ENCODE data around the gene DESI1. TPM values are rescaled to one million over a fixed set of nuclear protein-coding genes. Genes with fewer than 3 reads are reported as not detected.
A peak's percentile ranks its signal among the peaks of the same experiment; 100 is the strongest.
"Not testable (repeated sequence)": the region's sequence is repeated elsewhere in the genome, so short reads cannot be mapped to it uniquely, and the experiment has no call there.

DESI1 gene
- total RNA-seq, 4 donors from 2014 or later, result 18.2 to 77.7 (median 21.4) TPM

DNA sequence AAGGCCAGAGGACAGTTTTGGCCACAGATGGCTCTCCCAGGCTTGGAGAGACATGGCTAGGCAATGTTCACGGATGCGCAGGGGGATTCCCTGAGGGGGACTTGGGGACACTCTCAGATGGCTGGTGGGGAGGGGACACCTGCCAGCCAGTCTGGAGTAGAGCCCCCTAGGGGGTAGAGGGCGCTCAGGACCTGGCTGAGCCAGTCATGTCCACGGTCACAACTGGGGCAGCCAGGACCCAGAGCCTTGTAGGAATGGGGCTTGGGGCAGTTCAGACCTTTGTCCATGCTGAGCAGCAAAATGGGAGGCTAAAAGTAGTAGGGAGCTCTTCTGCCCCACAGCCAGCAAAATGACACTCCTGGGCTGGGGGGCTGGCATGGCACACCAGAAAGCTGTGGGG is 58.4 kb downstream of the DESI1 start:
- no peak for TF ChIP-seq POLR2AphosphoS5 (IDR thresholded peaks at IDR 0.05)
- no peak for TF ChIP-seq EP300 (IDR thresholded peaks at IDR 0.05)
- TF ChIP-seq, protein P1, sequence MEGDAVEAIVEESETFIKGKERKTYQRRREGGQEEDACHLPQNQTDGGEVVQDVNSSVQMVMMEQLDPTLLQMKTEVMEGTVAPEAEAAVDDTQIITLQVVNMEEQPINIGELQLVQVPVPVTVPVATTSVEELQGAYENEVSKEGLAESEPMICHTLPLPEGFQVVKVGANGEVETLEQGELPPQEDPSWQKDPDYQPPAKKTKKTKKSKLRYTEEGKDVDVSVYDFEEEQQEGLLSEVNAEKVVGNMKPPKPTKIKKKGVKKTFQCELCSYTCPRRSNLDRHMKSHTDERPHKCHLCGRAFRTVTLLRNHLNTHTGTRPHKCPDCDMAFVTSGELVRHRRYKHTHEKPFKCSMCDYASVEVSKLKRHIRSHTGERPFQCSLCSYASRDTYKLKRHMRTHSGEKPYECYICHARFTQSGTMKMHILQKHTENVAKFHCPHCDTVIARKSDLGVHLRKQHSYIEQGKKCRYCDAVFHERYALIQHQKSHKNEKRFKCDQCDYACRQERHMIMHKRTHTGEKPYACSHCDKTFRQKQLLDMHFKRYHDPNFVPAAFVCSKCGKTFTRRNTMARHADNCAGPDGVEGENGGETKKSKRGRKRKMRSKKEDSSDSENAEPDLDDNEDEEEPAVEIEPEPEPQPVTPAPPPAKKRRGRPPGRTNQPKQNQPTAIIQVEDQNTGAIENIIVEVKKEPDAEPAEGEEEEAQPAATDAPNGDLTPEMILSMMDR (IDR thresholded peaks at IDR 0.05), result no peak
- no peak for TF ChIP-seq POLR2A (IDR thresholded peaks at IDR 0.05)
- Histone ChIP-seq H3K4me1 (peaks cover 0 to 88% (median 9%) of the 10 kb centered on the region in 3 donors), H3K36me3 (no peaks in the 10 kb centered on the region), H3K4me3 (no peak overlapping the region), H3K27me3 (no peaks in the 10 kb centered on the region), H3K27ac (peak overlapping the region in 3 of 4 donors; percentile 59 to 74 (median 68)), H3K9me3 (no peaks in the 10 kb centered on the region)
- no CpG with 5 or more reads among the region's 4 CpGs for WGBS, 2 donors (ENCODE audit: low coverage in 1 of 2)
- no peak for ATAC-seq

DNA sequence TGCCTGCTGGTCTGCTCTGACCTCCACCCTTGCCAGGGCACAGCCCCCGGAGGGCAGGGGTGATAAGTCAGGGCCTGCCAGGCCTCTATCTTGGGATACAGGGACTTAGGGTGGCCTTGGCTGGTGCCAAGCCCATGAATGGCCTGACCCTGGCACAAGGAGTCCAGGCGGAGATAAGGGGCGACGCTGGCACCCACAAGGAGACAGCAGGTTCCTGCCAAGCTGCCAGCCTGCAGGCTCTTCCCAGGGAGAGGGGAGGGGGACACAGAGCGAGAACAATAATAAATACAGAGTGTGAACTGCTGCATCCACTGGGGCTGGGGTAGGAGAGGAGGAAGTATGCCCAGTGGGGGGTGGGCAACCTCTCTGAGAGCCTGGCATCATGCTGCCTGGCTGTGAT is 59.1 kb downstream of the DESI1 start:
- Histone ChIP-seq H3K27ac (peak overlapping the region in 3 of 4 donors; percentile 68 to 82 (median 74)), H3K27me3 (no peaks in the 10 kb centered on the region), H3K9me3 (no peaks in the 10 kb centered on the region), H3K36me3 (no peaks in the 10 kb centered on the region), H3K4me1 (peaks cover 0 to 88% (median 16%) of the 10 kb centered on the region in 3 donors), H3K4me3 (peak overlapping the region in 1 of 2 donors; percentile 46)
- ATAC-seq, result no peak
- TF ChIP-seq EP300 (IDR thresholded peaks at IDR 0.05) (no peak), POLR2AphosphoS5 (IDR thresholded peaks at IDR 0.05) (no peak)
- TF ChIP-seq, protein P1 (IDR thresholded peaks at IDR 0.05), result no peak
- WGBS, 2 donors (ENCODE audit: low coverage in 1 of 2), result 60% methylated on average over 1 of the region's 5 CpGs; no CpG with 5 or more reads in 1 of the 2 donors

DNA sequence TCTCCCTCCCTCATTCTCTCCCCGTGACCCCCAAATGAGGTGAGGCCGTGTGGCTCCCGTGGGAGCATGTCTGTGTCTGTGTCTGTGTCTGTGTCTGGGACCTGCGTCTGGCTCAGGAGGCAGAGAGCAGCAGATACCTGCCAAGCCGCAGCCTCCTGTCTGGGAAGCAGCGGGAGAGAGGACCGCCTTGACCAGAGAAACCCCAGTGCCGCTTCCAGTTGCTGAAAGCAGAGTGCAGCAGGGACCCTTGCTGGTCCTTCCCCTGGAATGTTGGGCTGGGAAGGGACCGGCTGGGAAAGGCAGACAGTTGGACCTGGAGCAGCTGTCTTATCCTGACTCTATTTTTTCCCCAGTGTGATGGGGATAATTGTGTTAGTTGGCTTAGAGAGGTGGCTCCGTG is 59.5 kb downstream of the DESI1 start:
- H3K4me3 ChIP-seq, result peak overlapping the region; percentile 16 to 46
- no peaks in the 10 kb centered on the region for H3K27me3 ChIP-seq
- H3K4me1 ChIP-seq, result peaks cover 0 to 88% (median 18%) of the 10 kb centered on the region in 3 donors
- H3K36me3 ChIP-seq, result no peaks in the 10 kb centered on the region
- TF ChIP-seq, protein P1 (IDR thresholded peaks at IDR 0.05), result no peak
- TF ChIP-seq EP300 (IDR thresholded peaks at IDR 0.05) (no peak), POLR2AphosphoS5 (IDR thresholded peaks at IDR 0.05) (no peak), POLR2A (IDR thresholded peaks at IDR 0.05) (no peak)
- WGBS, 2 donors (ENCODE audit: low coverage in 1 of 2), result 29 to 33% methylated on average over 1 to 4 of the region's 10 CpGs
- peak overlapping the region in 3 of 4 donors; percentile 68 to 82 (median 74) for H3K27ac ChIP-seq
- no peaks in the 10 kb centered on the region for H3K9me3 ChIP-seq
- ATAC-seq, result no peak

DNA sequence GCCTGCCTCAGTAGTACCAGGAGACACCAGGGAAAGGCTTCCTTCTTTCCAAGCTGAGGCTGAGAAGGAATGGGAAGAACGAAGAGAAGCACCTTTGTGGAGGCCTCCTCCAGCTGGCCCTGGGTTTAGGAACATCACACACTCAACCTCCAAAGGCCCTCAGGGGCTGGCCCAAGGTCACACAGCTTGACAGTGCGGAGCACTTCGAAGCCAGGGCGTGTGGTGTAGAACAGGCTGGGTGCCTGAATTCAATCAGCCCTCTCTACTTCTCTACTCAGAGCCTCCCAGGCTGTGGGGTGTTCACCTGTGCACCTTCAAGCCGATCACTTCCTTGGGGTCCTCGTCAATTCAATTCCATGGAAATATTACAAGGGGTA is 60.8 kb downstream of the DESI1 start:
- Histone ChIP-seq H3K9me3 (no peaks in the 10 kb centered on the region), H3K27ac (peak overlapping the region in 3 of 4 donors; percentile 68 to 82 (median 74)), H3K27me3 (no peaks in the 10 kb centered on the region), H3K4me1 (peaks cover 0 to 77% (median 15%) of the 10 kb centered on the region in 3 donors), H3K4me3 (peak overlapping the region in 1 of 2 donors; percentile 46), H3K36me3 (no peaks in the 10 kb centered on the region)
- 33 to 50% methylated on average over 1 to 2 of the region's 6 CpGs for WGBS, 2 donors (ENCODE audit: low coverage in 1 of 2)
- TF ChIP-seq, protein P1 (IDR thresholded peaks at IDR 0.05), result no peak
- TF ChIP-seq EP300 (IDR thresholded peaks at IDR 0.05), result no peak
- no peak for TF ChIP-seq POLR2AphosphoS5 (IDR thresholded peaks at IDR 0.05)
- no peak for TF ChIP-seq POLR2A (IDR thresholded peaks at IDR 0.05)
- no peak for ATAC-seq

DNA sequence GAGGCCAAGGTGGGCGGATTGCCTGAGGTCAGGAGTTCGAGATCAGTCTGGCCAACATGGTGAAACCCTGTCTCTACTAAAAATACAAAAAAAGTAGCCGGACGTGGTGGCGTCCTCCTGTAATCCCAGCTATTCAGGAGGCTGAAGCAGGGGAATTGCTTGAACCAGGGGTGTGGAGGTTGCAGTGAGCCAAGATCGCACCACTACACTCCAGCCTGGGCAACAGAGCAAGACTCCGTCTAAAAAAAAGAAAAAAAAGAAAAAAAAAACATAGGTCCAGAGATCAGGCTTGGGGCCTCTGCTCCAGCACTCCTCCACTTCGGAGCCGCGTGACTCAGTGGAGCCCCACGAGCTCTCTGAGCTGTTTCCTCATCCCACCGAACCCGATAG is 62.6 kb downstream of the DESI1 start:
- peaks cover 0 to 62% (median 15%) of the 10 kb centered on the region in 3 donors for H3K4me1 ChIP-seq
- H3K9me3 ChIP-seq, H3K36me3 ChIP-seq, ATAC-seq, H3K27me3 ChIP-seq, H3K4me3 ChIP-seq: not testable (repeated sequence)
- peak overlapping the region in 3 of 4 donors; percentile 62 to 69 (median 68) for H3K27ac ChIP-seq
- 75 to 87% methylated on average over 8 to 12 of the region's 13 CpGs for WGBS, 2 donors (ENCODE audit: low coverage in 1 of 2)
